Stimulated activated naive CD4-positive, alpha-beta T cell (primary cell): Measurements from ENCODE around the gene RHBDD2.
A peak's percentile ranks its signal among the peaks of the same experiment; 100 is the strongest.
"Not testable (repeated sequence)": the region's sequence is repeated elsewhere in the genome, so short reads cannot be mapped to it uniquely, and the experiment has no call there.

Experiments
- DNase-seq, 6 experiments: peaks; one replicate each; lab custom pipeline; 2025; lab: John Stamatoyannopoulos, UW

Gene RHBDD2

GRCh38 chr7:75878769-75879611 lies at the start of gene RHBDD2:
Gene RHBDD2 (plus strand): TSS chr7:75879034. CDS start chr7:75879083, 49 bp downstream.
- peak; percentile 90 to 97 (median 96) for DNase-seq

DNA sequence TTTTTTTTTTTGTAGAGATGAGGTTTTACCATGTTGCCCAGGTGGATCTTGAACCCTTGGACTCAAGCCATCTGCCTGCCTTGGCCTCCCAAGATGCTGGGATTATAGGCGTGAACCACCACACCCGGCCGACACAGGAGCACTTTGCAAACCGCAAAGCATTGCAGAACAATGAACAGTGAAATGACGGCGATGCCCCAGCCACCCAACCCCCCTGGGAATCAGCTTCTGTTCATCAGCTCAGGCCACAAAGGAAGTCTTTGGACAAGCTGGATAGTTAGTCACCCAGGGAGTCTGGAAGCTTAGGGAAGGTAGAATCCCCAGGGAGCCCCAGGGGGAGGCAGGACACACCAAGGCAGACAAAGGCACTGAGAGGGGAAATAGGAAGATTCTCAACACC lies 49.2 kb upstream of the RHBDD2 start:
- DNase-seq: not testable (repeated sequence)

- DNase-seq: no peak
Observed at GRCh38 chr7:75830978-75831377, 47.9 kb upstream of the RHBDD2 start.

DNA sequence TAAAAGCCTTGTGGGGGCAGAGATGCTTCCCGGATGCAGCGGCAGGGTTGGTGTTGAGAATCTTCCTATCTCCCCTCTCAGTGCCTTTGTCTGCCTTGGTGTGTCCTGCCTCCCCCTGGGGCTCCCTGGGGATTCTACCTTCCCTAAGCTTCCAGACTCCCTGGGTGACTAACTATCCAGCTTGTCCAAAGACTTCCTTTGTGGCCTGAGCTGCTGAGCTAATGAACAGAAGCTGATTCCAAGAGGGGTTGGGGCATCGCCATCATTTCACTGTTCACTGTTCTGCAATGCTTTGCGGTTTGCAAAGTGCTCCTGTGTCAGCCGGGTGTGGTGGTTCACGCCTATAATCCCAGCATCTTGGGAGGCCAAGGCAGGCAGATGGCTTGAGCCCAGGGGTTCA lies 45.2 kb upstream of the RHBDD2 start:
- DNase-seq: not testable (repeated sequence)

- no peak for DNase-seq
Observed at GRCh38 chr7:75835688-75836285, 43.0 kb upstream of the RHBDD2 start.

- no peak for DNase-seq
Observed at GRCh38 chr7:75836798-75837197, 42.0 kb upstream of the RHBDD2 start.

DNA sequence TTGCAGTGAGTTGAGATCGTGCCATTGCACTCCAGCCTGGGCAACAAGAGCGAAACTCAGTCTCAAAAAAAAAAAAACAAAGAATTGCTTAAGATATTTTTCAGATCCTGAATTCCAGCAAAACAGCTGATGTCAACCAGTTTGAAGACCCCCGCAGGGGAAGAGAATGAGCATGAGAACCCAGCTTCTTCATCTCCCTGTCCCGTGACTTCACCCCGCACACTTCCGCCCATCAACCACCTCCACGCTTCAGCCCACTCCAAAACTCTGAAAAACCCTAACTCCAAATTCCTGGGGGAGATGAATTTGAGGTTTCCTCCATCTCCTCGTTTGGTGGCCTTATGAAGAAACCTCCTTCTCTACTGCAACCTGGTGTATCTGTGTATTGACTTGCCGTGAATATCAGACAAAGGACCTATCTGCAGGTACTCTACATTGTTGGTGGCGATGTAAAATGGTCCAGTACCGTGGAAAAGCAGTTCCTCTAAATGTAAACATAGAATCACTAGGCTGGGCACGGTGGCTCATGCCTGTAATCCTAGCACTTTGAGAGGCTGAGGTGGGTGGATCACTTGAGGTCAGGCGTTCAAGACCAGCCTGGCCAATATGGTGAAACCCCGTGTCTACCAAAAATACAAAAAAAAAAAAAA lies 40.4 kb upstream of the RHBDD2 start:
- not testable (repeated sequence) for DNase-seq

DNA sequence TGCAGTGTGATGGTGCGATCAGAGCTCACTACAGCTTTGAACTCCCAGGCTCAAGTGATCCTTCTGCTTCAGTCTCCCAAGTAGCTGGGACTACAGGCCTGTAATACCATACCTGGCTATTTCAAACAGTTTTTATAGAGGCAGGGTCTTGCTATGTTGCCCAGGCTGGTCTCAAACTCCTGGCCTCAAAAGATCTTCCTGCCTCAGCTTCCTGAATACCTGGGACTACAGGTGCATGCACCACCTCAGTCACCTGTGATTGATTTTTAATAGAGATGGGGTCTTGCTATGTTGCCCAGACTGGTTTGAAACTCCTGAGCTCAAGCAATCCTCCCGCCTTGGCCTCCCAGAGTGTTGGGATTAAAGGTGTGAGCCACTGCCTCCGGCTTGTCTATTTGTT lies 38.8 kb upstream of the RHBDD2 start:
- no peak for DNase-seq

- DNase-seq: no peak
Observed at GRCh38 chr7:75842836-75843446, 35.9 kb upstream of the RHBDD2 start.

GRCh38 chr7:75843613-75844116 lies 35.2 kb upstream of the RHBDD2 start:
- DNase-seq: no peak

DNA sequence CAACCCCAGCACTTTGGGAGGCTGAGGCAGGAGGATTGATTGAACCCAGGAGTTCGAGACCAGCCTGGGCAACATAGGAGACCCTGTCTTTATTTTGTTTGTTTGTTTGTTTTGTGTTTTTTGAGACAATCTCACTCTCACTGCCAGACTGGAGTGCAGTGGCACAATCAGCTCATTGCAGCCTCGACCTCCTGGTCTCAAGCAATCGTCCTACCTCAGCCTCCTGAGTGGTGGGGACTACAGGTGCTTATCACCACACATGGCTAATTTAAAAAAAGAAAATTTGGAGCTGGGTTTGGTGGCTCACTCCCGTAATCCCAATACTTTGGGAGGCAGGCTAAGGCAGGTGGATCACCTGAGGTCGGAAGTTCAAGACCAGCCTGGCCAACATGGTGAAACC lies 34.7 kb upstream of the RHBDD2 start:
- DNase-seq: no peak

- not testable (repeated sequence) for DNase-seq
Observed at GRCh38 chr7:75845132-75845531, 33.7 kb upstream of the RHBDD2 start.

- no peak for DNase-seq
Observed at GRCh38 chr7:75847707-75848106, 31.1 kb upstream of the RHBDD2 start.

DNA sequence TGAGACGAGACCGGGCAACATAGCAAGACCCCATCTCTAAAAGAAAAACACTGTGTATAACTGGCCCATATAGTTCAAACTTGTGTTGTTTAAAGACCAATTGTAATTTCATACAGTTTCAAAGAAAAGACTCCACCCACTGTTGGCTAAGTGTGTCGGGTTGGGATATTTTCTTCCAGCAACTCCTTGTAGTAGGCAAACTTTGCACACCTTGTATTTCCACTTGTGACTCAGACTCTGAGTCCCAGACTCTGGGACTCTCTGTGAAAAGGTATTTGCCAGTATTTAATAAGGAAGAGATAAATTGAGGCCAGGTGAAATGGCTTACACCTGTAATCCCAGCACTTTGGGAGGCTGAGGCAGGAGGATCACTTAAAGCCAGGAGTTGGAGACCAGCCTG lies 29.3 kb upstream of the RHBDD2 start:
- DNase-seq: no peak

- no peak for DNase-seq
Observed at GRCh38 chr7:75850235-75850634, 28.6 kb upstream of the RHBDD2 start.

DNA sequence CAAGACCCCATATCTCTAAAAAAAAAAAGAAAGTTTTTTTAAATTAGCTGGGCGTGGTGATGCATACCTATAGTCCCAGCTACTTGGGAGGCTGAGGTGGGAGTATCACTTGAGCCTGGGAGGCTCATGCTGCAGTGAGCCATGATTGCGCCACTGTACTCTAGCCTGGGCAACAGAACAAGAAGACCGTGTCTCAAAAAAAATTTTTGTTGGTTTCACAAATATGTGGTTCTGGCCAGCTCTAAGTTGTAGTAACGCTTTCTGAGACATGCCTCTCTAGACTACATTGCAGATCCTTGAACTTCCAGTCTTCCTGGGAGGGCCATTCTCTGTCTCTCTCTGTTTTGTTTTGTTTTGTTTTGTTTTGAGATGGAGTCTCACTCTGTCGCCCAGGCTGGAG lies 24.6 kb upstream of the RHBDD2 start:
- DNase-seq: no peak

GRCh38 chr7:75854813-75855345 lies 24.0 kb upstream of the RHBDD2 start:
- DNase-seq: not testable (repeated sequence)

DNA sequence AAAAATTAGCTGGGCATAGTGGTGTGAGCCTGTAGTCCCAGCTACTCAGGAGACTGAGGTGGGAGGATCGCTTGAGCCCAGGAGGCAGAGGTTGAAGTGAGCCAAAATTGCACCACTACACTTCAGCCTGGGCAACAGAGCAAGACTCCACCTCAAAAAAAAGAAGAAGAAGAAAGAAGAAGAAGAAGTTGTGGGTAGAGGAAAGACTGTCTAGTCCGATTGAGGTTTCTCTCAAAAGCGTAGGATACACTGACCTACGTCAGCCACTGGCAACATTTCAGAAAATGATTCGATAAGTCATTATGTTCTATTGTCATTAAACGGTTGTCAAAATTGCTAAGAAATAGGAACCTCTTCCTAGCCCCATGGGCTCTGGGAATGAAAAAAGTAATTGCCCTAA lies 22.3 kb upstream of the RHBDD2 start:
- no peak for DNase-seq

DNA sequence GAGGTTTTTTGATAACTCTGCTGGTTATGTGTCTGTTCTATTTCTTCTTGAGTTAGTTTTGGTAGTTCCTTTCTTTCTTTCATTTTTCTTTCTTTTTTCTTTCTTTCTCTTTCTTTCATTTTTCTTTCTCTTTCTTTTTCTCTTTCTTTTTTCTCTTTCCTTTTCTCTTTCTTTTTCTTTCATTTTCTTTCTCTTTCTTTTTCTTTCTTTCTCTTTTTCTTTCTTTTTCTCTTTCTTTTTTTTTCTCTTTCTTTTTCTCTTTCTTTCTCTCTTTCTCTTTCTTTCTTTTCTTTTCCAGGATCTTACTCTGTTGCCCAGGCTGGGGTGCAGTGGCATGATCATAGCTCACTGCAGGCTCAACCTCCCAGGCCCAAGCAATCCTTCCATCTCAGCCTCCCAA lies 20.4 kb upstream of the RHBDD2 start:
- DNase-seq: no peak

- no peak for DNase-seq
Observed at GRCh38 chr7:75861636-75862035, 17.2 kb upstream of the RHBDD2 start.

DNA sequence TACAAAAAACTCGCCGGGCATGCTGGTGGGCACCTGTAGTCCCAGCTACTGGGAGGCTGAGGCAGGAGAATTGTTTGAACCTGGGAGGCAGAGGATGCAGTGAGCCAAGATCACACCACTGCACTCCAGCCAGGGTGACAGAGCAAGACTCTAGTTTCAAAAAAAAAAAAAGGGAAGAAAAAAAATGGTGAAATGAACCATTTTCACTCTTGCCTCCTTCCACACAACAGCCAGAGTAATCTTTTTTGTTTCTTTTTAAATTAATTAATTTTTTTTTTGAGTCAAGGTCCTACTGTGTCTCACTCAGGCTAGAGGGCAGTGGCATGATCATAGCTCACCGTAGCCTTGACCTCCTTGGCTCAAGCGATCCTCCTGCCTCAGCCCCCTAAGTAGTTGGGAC lies 14.6 kb upstream of the RHBDD2 start:
- DNase-seq: not testable (repeated sequence)

DNA sequence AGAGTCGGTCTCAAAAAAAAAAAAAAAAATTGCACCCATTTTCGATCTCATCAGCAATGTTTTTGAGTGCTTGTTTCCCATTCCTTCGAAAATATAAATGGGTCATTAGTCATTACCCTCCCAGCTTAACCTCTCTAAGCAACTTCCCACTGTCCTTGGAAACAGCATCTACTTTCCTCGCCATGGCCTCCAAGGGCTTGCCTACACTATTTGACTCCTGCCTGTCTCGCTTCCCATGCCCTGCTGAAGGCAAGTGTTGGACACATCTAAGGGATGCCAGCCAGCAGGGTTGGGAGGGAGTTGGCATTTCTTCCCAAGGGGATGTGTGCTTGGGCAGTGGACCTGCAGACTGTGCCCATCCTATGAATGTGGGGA lies 12.7 kb upstream of the RHBDD2 start:
- DNase-seq: no peak
